ENCODE measurements around the gene APOL6. TPM values are rescaled to one million over a fixed set of nuclear protein-coding genes. Genes with fewer than 3 reads are reported as not detected.

APOL6 gene
- total and polyA plus RNA-seq, 2 donors (not counting 3 experiments of a cell fraction or from before 2014, with no cell fraction given), result 0.33 to 3.0 TPM

DNA sequence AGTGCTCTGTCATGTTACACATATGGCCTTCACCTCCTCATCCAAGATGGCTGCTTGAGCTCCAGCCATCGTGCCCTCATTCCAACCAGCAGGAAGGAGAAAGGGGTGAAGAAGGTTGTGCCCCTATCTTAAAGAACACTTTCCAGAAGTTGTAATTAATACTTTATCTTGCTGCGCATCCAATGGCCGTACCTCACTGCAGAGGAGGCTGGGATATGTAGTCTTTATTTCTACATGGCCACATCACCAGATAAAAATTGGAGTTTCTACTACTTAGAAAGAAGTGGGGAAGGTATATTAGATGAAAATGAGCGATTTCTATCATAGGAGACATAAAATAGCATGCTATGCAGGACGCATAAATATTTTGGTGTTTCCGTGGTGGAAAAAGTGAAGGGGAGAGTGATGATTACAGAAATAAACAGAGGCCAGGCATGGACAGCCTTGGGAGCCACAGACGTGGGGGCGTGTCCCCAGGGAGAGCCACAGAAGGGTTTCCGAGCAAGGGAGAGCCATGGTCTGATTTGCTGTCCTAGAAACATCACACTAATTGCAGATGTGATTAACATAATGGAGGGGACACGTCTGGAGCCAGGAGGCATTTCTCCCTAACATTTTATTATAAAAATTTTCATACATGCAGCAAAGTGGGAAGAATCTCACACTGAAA, 22.3 kb upstream of the APOL6 start:
- dilution Hi-C loops (cut with MboI; ENCODE audit: extremely low pct_ligation_motif_present, low sequenced_read_pairs) (no loop called here), intact Hi-C loops (cut with micrococcal nuclease) (no loop called here)
- Histone ChIP-seq H3K36me3 (ENCODE audit: control insufficient read depth in 2 of 2, extremely low read depth in 1 of 2, insufficient read depth in 2 of 2, low read length in 2 of 2) (no peaks in the 10 kb centered on the region), H3K9ac (replicated peaks; ENCODE audit: extremely low read depth, insufficient read depth, low read length) (no peak overlapping the region), H4K20me1 (replicated peaks; ENCODE audit: control insufficient read depth, extremely low read depth, insufficient read depth, low read length) (no peaks in the 10 kb centered on the region), H3K4me2 (ENCODE audit: insufficient read depth, low read length) (no peak overlapping the region), H3K9me1 (replicated peaks; ENCODE audit: control insufficient read depth, extremely low read depth, insufficient read depth, low read length) (no peaks in the 10 kb centered on the region), H3K27ac (ENCODE audit: insufficient read depth, low read depth, low read length) (no peak overlapping the region), H2AFZ (ENCODE audit: low read depth, low read length) (no peak overlapping the region), H3K27me3 (ENCODE audit: control insufficient read depth in 2 of 2, insufficient read depth in 2 of 2, low read length in 2 of 2) (no peaks in the 10 kb centered on the region), H3K4me3 (replicated peaks in 1 of 3; ENCODE audit: insufficient read depth in 1 of 3, low read depth in 1 of 3, low read length in 3 of 3) (no peak overlapping the region), H3K9me3 (replicated peaks; ENCODE audit: control insufficient read depth, insufficient read depth, low read length) (no peaks in the 10 kb centered on the region), H3K4me1 (ENCODE audit: control insufficient read depth, extremely low read depth, insufficient read depth, low read length) (peaks cover 8% of the 10 kb centered on the region), H3K79me2 (ENCODE audit: control insufficient read depth, insufficient read depth, low read length) (no peaks in the 10 kb centered on the region)
- TF ChIP-seq POLR2AphosphoS5 (IDR thresholded peaks at IDR 0.05; ENCODE audit: insufficient read depth, low read depth, low read length) (no peak), JUN (IDR thresholded peaks at IDR 0.05; ENCODE audit: borderline replicate concordance, insufficient read depth, insufficient read length, low read depth) (no peak), EZH2 (IDR thresholded peaks at IDR 0.05; ENCODE audit: borderline replicate concordance, low read depth, low read length, severe bottlenecking) (no peak), GATA2 (IDR thresholded peaks at IDR 0.05; ENCODE audit: insufficient read depth, insufficient read length, low read depth, low read length) (no peak), FOS (IDR thresholded peaks at IDR 0.05; ENCODE audit: borderline replicate concordance, insufficient read depth, low read length) (no peak), POLR2A (IDR thresholded peaks at IDR 0.05; ENCODE audit: low read depth, low read length) (no peak)
- TF ChIP-seq, protein P1, sequence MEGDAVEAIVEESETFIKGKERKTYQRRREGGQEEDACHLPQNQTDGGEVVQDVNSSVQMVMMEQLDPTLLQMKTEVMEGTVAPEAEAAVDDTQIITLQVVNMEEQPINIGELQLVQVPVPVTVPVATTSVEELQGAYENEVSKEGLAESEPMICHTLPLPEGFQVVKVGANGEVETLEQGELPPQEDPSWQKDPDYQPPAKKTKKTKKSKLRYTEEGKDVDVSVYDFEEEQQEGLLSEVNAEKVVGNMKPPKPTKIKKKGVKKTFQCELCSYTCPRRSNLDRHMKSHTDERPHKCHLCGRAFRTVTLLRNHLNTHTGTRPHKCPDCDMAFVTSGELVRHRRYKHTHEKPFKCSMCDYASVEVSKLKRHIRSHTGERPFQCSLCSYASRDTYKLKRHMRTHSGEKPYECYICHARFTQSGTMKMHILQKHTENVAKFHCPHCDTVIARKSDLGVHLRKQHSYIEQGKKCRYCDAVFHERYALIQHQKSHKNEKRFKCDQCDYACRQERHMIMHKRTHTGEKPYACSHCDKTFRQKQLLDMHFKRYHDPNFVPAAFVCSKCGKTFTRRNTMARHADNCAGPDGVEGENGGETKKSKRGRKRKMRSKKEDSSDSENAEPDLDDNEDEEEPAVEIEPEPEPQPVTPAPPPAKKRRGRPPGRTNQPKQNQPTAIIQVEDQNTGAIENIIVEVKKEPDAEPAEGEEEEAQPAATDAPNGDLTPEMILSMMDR (IDR thresholded peaks at IDR 0.05; ENCODE audit: extremely low read depth in 1 of 2, insufficient read depth in 1 of 2, low read depth in 1 of 2, low read length in 2 of 2), result no peak
- TF ChIP-seq, protein P2, sequence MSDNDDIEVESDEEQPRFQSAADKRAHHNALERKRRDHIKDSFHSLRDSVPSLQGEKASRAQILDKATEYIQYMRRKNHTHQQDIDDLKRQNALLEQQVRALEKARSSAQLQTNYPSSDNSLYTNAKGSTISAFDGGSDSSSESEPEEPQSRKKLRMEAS (IDR thresholded peaks at IDR 0.05; ENCODE audit: insufficient read depth, insufficient read length), result no peak
- CTCF ChIA-PET, result interaction anchor here (0.8 to 2.2 kb wide), 5 partner anchors 13 to 296 kb away, joined by 3 to 9 read pairs (median 3); no protein-coding TSS in a partner anchor
- POLR2A ChIA-PET, result no interaction called here
- no peak for FAIRE-seq
- BruUV-seq (replicated peaks), result no TSS peak
- DNase-seq (ENCODE audit: low read depth, low spot score), result no peak
